H1 (cell line): ENCODE results near the gene GABRR1. TPM values are rescaled to one million over a fixed set of nuclear protein-coding genes. Genes with fewer than 3 reads are reported as not detected.

ENCODE experiments used
- CTCF ChIA-PET: fragments of 300-600 bp; sonication (Branson Sonifier 250); formaldehyde crosslinking; loops from one replicate; lab custom pipeline; 2021; ENCODE audit not compliant: partially characterized antibody; lab: Charles Lee
- POLR2A ChIA-PET: fragments of 300-600 bp; sonication (Branson Sonifier 250); formaldehyde crosslinking; loops from one replicate; lab custom pipeline; 2021; ENCODE audit warnings: inconsistent platforms; ENCODE audit not compliant: partially characterized antibody; lab: Charles Lee
- DNase-seq, 2 experiments: peaks; one replicate each; pipeline versions ENCODE4 v3.0.0 to v3.0.0-alpha.2; 2010 to 2022; ENCODE audit warnings: low spot score in 2 of 2, low read depth in 1 of 2, mixed read lengths in 1 of 2
- FAIRE-seq: peaks from 2 replicates; lab custom pipeline; 2011; peaks lifted over from hg19 to GRCh38; lab: Jason Lieb, UNC
- H2AFZ ChIP-seq: 2 replicates; pipeline ENCODE4 v1.8.1; 2012; ENCODE audit warnings: low read length, inconsistent platforms
- H2AK5ac ChIP-seq: 2 replicates; pipeline ENCODE4 v1.6.1; 2013; ENCODE audit warnings: low read depth, low read length
- H2BK120ac ChIP-seq: replicated peaks from 2 replicates; pipeline ENCODE3; 2013; ENCODE audit warnings: low read depth, low read length, inconsistent platforms
- H2BK12ac ChIP-seq: 2 replicates; pipeline ENCODE4 v1.6.1; 2013; ENCODE audit warnings: low read depth, low read length
- H2BK15ac ChIP-seq: 2 replicates; pipeline ENCODE4 v1.6.1; 2013; ENCODE audit warnings: low read length
- H2BK20ac ChIP-seq: 2 replicates; pipeline ENCODE4 v1.6.1; 2013; ENCODE audit warnings: low read length
- H2BK5ac ChIP-seq: 2 replicates; pipeline ENCODE4 v1.6.1; 2013; ENCODE audit warnings: low read depth, low read length
- H3K14ac ChIP-seq: 2 replicates; pipeline ENCODE4 v1.6.1; 2013; ENCODE audit warnings: inconsistent platforms; ENCODE audit not compliant: insufficient read length
- H3K18ac ChIP-seq: 2 replicates; pipeline ENCODE4 v1.6.1; 2013; ENCODE audit warnings: low read length; ENCODE audit errors: extremely low read depth
- H3K23ac ChIP-seq: 2 replicates; pipeline ENCODE4 v1.6.1; 2013; ENCODE audit warnings: inconsistent platforms; ENCODE audit not compliant: insufficient read length
- H3K23me2 ChIP-seq: 2 replicates; pipeline ENCODE4 v1.6.1; 2013; ENCODE audit warnings: low read depth, low read length
- H3K27ac ChIP-seq: 2 replicates; pipeline ENCODE4 v1.6.1; 2011; ENCODE audit warnings: low read depth, low read length, inconsistent platforms
- H3K27me3 ChIP-seq, 4 experiments: replicated peaks in 1 of 4; 1 replicate in 1 of 4; 2 replicates in 3 of 4; pipeline versions ENCODE4 v1.6.1 to v1.8.1; 2011 to 2013; ENCODE audit warnings: low read length in 3 of 4, mild to moderate bottlenecking in 3 of 4, inconsistent platforms in 2 of 4, mixed read lengths in 2 of 4, moderate library complexity in 1 of 4; ENCODE audit not compliant: control insufficient read depth in 3 of 4, insufficient read depth in 3 of 4; ENCODE audit errors: extremely low read depth in 1 of 4
- H3K36me3 ChIP-seq, 4 experiments: 2 replicates each; pipeline versions ENCODE4 v1.6.1 to v1.8.1; 2011 to 2013; ENCODE audit warnings: mild to moderate bottlenecking in 4 of 4, low read length in 3 of 4, moderate library complexity in 2 of 4, control low read depth in 1 of 4, inconsistent platforms in 1 of 4; ENCODE audit not compliant: insufficient read depth in 4 of 4, control insufficient read depth in 2 of 4
- H3K4ac ChIP-seq: replicated peaks from 2 replicates; pipeline ENCODE3; 2013; ENCODE audit warnings: low read length, low read depth, mixed read lengths, inconsistent platforms; ENCODE audit not compliant: insufficient read length
- H3K4me1 ChIP-seq, 4 experiments: replicated peaks in 1 of 4; 1 replicate in 1 of 4; 2 replicates in 3 of 4; pipeline versions ENCODE4 v1.6.1 to v1.8.1; 2011 to 2013; ENCODE audit warnings: low read length in 3 of 4, inconsistent platforms in 2 of 4, mixed read lengths in 1 of 4; ENCODE audit not compliant: insufficient read depth in 4 of 4, control insufficient read depth in 3 of 4
- H3K4me2 ChIP-seq, 2 experiments: 2 replicates each; pipeline versions ENCODE4 v1.6.1 to v1.8.1; 2011 to 2013; ENCODE audit warnings: low read depth in 2 of 2, low read length in 2 of 2, control low read depth in 1 of 2, inconsistent platforms in 1 of 2, mild to moderate bottlenecking in 1 of 2; ENCODE audit not compliant: insufficient read depth in 1 of 2
- H3K4me3 ChIP-seq, 4 experiments: fragments of 200-600, 300-600 bp in 1 of 4; sonication (generic), shearing (Covaris generic), sonication (Bioruptor Twin) in 1 of 4; 2 replicates each; pipeline versions ENCODE4 v1.5.1 to v1.8.1; 2011 to 2016; ENCODE audit warnings: low read length in 4 of 4, low read depth in 3 of 4, control low read depth in 2 of 4, inconsistent platforms in 2 of 4, mild to moderate bottlenecking in 2 of 4, mixed read lengths in 1 of 4, moderate library complexity in 1 of 4; ENCODE audit not compliant: insufficient read depth in 2 of 4; ENCODE audit errors: extremely low read depth in 1 of 4
- H3K56ac ChIP-seq: replicated peaks from 2 replicates; pipeline ENCODE3; 2013; ENCODE audit warnings: low read depth, mild to moderate bottlenecking, mixed read lengths, low read length, inconsistent platforms; ENCODE audit not compliant: insufficient read length
- H3K79me1 ChIP-seq: 2 replicates; pipeline ENCODE4 v1.6.1; 2013; ENCODE audit warnings: low read depth, low read length, control low read depth
- H3K79me2 ChIP-seq, 2 experiments: 2 replicates each; pipeline versions ENCODE4 v1.6.1 to v1.8.1; 2012 to 2013; ENCODE audit warnings: low read length in 2 of 2, mild to moderate bottlenecking in 2 of 2, inconsistent platforms in 1 of 2; ENCODE audit not compliant: insufficient read depth in 2 of 2, control insufficient read depth in 1 of 2
- H3K9ac ChIP-seq, 4 experiments: replicated peaks in 1 of 4; 1 replicate in 1 of 4; 2 replicates in 3 of 4; pipeline versions ENCODE4 v1.6.1 to v1.8.1; 2011 to 2013; ENCODE audit warnings: low read depth in 3 of 4, low read length in 3 of 4, control low read depth in 2 of 4, mild to moderate bottlenecking in 2 of 4, moderate library complexity in 2 of 4, inconsistent platforms in 1 of 4; ENCODE audit errors: extremely low read depth in 1 of 4
- H3K9me3 ChIP-seq, 2 experiments: 2 replicates each; pipeline versions ENCODE4 v1.6.1 to v1.8.1; 2012 to 2013; ENCODE audit warnings: mild to moderate bottlenecking in 2 of 2, moderate library complexity in 2 of 2, control low read depth in 1 of 2, inconsistent platforms in 1 of 2, low read depth in 1 of 2, low read length in 1 of 2, mixed read lengths in 1 of 2; ENCODE audit not compliant: insufficient read depth in 2 of 2
- H4K20me1 ChIP-seq, 2 experiments: replicated peaks in 1 of 2; 2 replicates each; pipeline versions ENCODE3 to v1.8.1; 2011 to 2013; ENCODE audit warnings: inconsistent platforms in 2 of 2, low read length in 2 of 2, mild to moderate bottlenecking in 1 of 2; ENCODE audit not compliant: insufficient read depth in 2 of 2, control insufficient read depth in 1 of 2
- H4K5ac ChIP-seq: 2 replicates; pipeline ENCODE4 v1.6.1; 2013; ENCODE audit warnings: low read length, low read depth, mixed read lengths, inconsistent platforms; ENCODE audit not compliant: insufficient read length
- H4K8ac ChIP-seq: 2 replicates; pipeline ENCODE4 v1.8.0; 2013; ENCODE audit warnings: mild to moderate bottlenecking, moderate library complexity, low read length, inconsistent platforms; ENCODE audit not compliant: insufficient read depth; ENCODE audit errors: extremely low read depth
- H4K91ac ChIP-seq: replicated peaks from 2 replicates; pipeline ENCODE3; 2013; ENCODE audit warnings: low read length, mixed read lengths, inconsistent platforms; ENCODE audit not compliant: insufficient read length
- BACH1 ChIP-seq: IDR thresholded peaks from 2 replicates; pipeline ENCODE4 v1.6.1; 2012; ENCODE audit warnings: low read length, improper control_type of control experiment
- BRCA1 ChIP-seq: IDR thresholded peaks from 2 replicates; pipeline ENCODE4 v1.6.1; 2012; ENCODE audit warnings: low read depth, low read length, improper control_type of control experiment
- CHD1 ChIP-seq: IDR thresholded peaks from 2 replicates; pipeline ENCODE4 v1.6.1; 2012; ENCODE audit warnings: low read depth, low read length, improper control_type of control experiment
- CHD2 ChIP-seq: IDR thresholded peaks from 2 replicates; pipeline ENCODE4 v1.6.1; 2012; ENCODE audit warnings: low read length, improper control_type of control experiment
- EP300 ChIP-seq, 2 experiments: IDR thresholded peaks; 1 replicate in 1 of 2; 2 replicates in 1 of 2; pipeline ENCODE4 v1.6.1; 2011 to 2012; ENCODE audit warnings: low read depth in 2 of 2, low read length in 2 of 2, mild to moderate bottlenecking in 2 of 2, borderline replicate concordance in 1 of 2, inconsistent platforms in 1 of 2, moderate library complexity in 1 of 2
- HDAC6 ChIP-seq: IDR thresholded peaks from one replicate; pipeline ENCODE4 v1.7.1; 2012; ENCODE audit warnings: low read depth, mild to moderate bottlenecking, inconsistent platforms, low read length, moderate library complexity
- MAX ChIP-seq: IDR thresholded peaks from 2 replicates; pipeline ENCODE4 v1.6.1; 2012; ENCODE audit warnings: inconsistent platforms
- NANOG ChIP-seq: IDR thresholded peaks from 2 replicates; pipeline ENCODE4 v1.6.1; 2011; ENCODE audit warnings: low read length, low read depth, mild to moderate bottlenecking, inconsistent platforms; ENCODE audit not compliant: insufficient read depth, poor library complexity, severe bottlenecking
- POLR2A ChIP-seq, 2 experiments: IDR thresholded peaks; 1 replicate in 1 of 2; 2 replicates in 1 of 2; pipeline ENCODE4 v1.6.1; 2011; ENCODE audit warnings: low read depth in 2 of 2, low read length in 2 of 2, mild to moderate bottlenecking in 2 of 2; ENCODE audit errors: control extremely low read depth in 1 of 2
- RAD21 ChIP-seq, 2 experiments: IDR thresholded peaks in 1 of 2; conservative IDR thresholded peaks in 1 of 2; 2 replicates each; pipeline ENCODE4 v1.6.1; 2011; ENCODE audit warnings: low read depth in 2 of 2, low read length in 2 of 2, improper control_type of control experiment in 1 of 2, inconsistent platforms in 1 of 2, mild to moderate bottlenecking in 1 of 2, moderate library complexity in 1 of 2
- SIN3A ChIP-seq, 2 experiments: IDR thresholded peaks in 1 of 2; conservative IDR thresholded peaks in 1 of 2; 2 replicates each; pipeline ENCODE4 v1.6.1; 2011 to 2012; ENCODE audit warnings: low read length in 2 of 2, improper control_type of control experiment in 1 of 2, low read depth in 1 of 2, mild to moderate bottlenecking in 1 of 2
- SIRT6 ChIP-seq: IDR thresholded peaks from one replicate; pipeline ENCODE4 v1.7.1; 2012; ENCODE audit warnings: low read length, inconsistent platforms
- SP4 ChIP-seq: IDR thresholded peaks from 2 replicates; pipeline ENCODE4 v1.6.1; 2012; ENCODE audit warnings: low read length, inconsistent platforms
- TEAD4 ChIP-seq: IDR thresholded peaks from 2 replicates; pipeline ENCODE4 v1.6.1; 2012; ENCODE audit warnings: low read depth, low read length, inconsistent platforms, mixed read lengths
- WGBS, 2 experiments: shearing (Covaris generic) in 1 of 2; methylation state at CpG; one replicate each; pipeline versions ENCODE4 v1.1.6 to v1.1.7; 2013 to 2015; ENCODE audit warnings: low lambda C conversion rate in 2 of 2, mixed read lengths in 2 of 2, inconsistent platforms in 1 of 2, low coverage in 1 of 2, missing lambda C conversion rate in 1 of 2; ENCODE audit not compliant: insufficient replicate concordance in 2 of 2, insufficient coverage in 1 of 2, insufficient read length in 1 of 2; ENCODE audit errors: extremely low coverage in 1 of 2, missing lambda C conversion rate in 1 of 2; 5-methylcytosine and 5-hydroxymethylcytosine counted together
- polyA plus RNA-seq, 7 experiments: library from polyadenylated mRNA; depleted of rRNA in 3 of 7; stranded (reverse) in 5 of 7; unstranded in 2 of 7; fragments of >200 nt in 5 of 7; fragments of 200-250 nt in 2 of 7; gene quantifications; 1 replicate in 5 of 7; 2 replicates in 1 of 7; 4 replicates in 1 of 7; pipeline versions ENCODE4 v1.2.1 to v1.2.3, GENCODE V29; 2011 to 2013; ENCODE audit warnings: missing spikeins in 2 of 7, mixed read lengths in 2 of 7
- total RNA-seq: library from RNA; stranded (reverse); fragmentation: NEBNext Ultra II Directional; extraction: Animal tissue kit (Norgen Biotek cat#: 25700); gene quantifications from 2 replicates; pipeline ENCODE4 v1.2.1, GENCODE V29; 2021

Gene GABRR1
- total and polyA plus RNA-seq, 2 of the 8 experiments (the other 6 are each of a cell fraction or from before 2014, with no cell fraction given): 0.60 to 0.63 TPM

- no peaks in the 10 kb centered on the region for H3K23me2 ChIP-seq
- no peaks in the 10 kb centered on the region for H3K4me1 ChIP-seq
- no peak overlapping the region for H3K4me3 ChIP-seq
- H3K4ac ChIP-seq: no peak overlapping the region
- H2AK5ac ChIP-seq: no peak overlapping the region
- POLR2A ChIA-PET: no interaction called here
- H2AFZ ChIP-seq: no peak overlapping the region
- H3K56ac ChIP-seq: no peak overlapping the region
- no peak overlapping the region for H2BK20ac ChIP-seq
- no peaks in the 10 kb centered on the region for H3K9me3 ChIP-seq
- no peak overlapping the region for H2BK15ac ChIP-seq
- H4K8ac ChIP-seq: no peak overlapping the region
- no peak overlapping the region for H4K91ac ChIP-seq
- no peak overlapping the region for H3K9ac ChIP-seq
- no peak overlapping the region for H3K4me2 ChIP-seq
- H3K23ac ChIP-seq: no peak overlapping the region
- DNase-seq (no peak), FAIRE-seq (no peak)
- TF ChIP-seq RAD21 (IDR thresholded peaks at IDR 0.05 in 1 of 2, conservative IDR thresholded peaks at IDR 0.05 in 1 of 2; ENCODE audit: low read depth in 2 of 2, low read length in 2 of 2) (no peak), BRCA1 (no peak), SIRT6 (no peak), CHD2 (no peak), TEAD4 (no peak), BACH1 (no peak), SP4 (no peak), EP300 (IDR thresholded peaks at IDR 0.05; ENCODE audit: borderline replicate concordance in 1 of 2, low read depth in 2 of 2, low read length in 2 of 2) (no peak), HDAC6 (no peak), MAX (no peak), POLR2A (IDR thresholded peaks at IDR 0.05; ENCODE audit: control extremely low read depth in 1 of 2, low read depth in 2 of 2, low read length in 2 of 2) (no peak), SIN3A (conservative IDR thresholded peaks at IDR 0.05 in 1 of 2, IDR thresholded peaks at IDR 0.05 in 1 of 2; ENCODE audit: low read depth in 1 of 2, low read length in 2 of 2) (no peak), NANOG (no peak), CHD1 (no peak)
- no peaks in the 10 kb centered on the region for H3K27me3 ChIP-seq
- H3K14ac ChIP-seq: no peak overlapping the region
- no peaks in the 10 kb centered on the region for H3K79me2 ChIP-seq
- no peak overlapping the region for H4K5ac ChIP-seq
- no peak overlapping the region for H3K27ac ChIP-seq
- H3K18ac ChIP-seq: no peak overlapping the region
- H2BK5ac ChIP-seq: no peak overlapping the region
- no peak overlapping the region for H2BK12ac ChIP-seq
- WGBS, 2 experiments: 92% methylated on average over 20 of the region's 20 CpGs; no CpG with 5 or more reads in 1 of the 2 experiments
- H4K20me1 ChIP-seq: no peaks in the 10 kb centered on the region
- CTCF ChIA-PET: interaction anchor here (1.6 to 1.8 kb wide), 2 partner anchors 17 to 23 kb away, joined by 3 to 5 read pairs; no protein-coding TSS in a partner anchor
- no peaks in the 10 kb centered on the region for H3K79me1 ChIP-seq
- H2BK120ac ChIP-seq: no peak overlapping the region
- H3K36me3 ChIP-seq: no peaks in the 10 kb centered on the region
These were observed 47.1 kb upstream of the GABRR1 start for GRCh38 chr6:89264296-89264695.
